HL-60 (cell line): Measurements from ENCODE around the gene COBLL1.

Source experiments
- DNase-seq, 2 experiments: peaks; one replicate each; pipeline ENCODE4 v3.0.0-alpha.2; 2010 to 2020; ENCODE audit warnings: low read depth in 1 of 2, low spot score in 1 of 2
- H3K27ac ChIP-seq: fragments of 250-450 bp; sonication (Bioruptor Pico); replicated peaks from 2 replicates; pipeline ENCODE4 v1.5.1; 2020; ENCODE audit warnings: mild to moderate bottlenecking, moderate library complexity
- H3K27me3 ChIP-seq: fragments of 250-450 bp; sonication (Bioruptor Pico); 2 replicates; pipeline ENCODE4 v1.5.1; 2021; ENCODE audit warnings: mild to moderate bottlenecking, moderate library complexity; ENCODE audit not compliant: insufficient read depth, poor library complexity, severe bottlenecking
- H3K4me3 ChIP-seq: replicated peaks from 2 replicates; pipeline ENCODE4 v1.5.1; 2011; ENCODE audit warnings: mild to moderate bottlenecking, control low read depth, low read length; ENCODE audit not compliant: insufficient read depth
- CTCF ChIP-seq: IDR thresholded peaks from one replicate; pipeline ENCODE4 v1.5.1; 2011; ENCODE audit warnings: low read length, control low read depth, inconsistent platforms; ENCODE audit not compliant: insufficient read depth
- GABPA ChIP-seq: IDR thresholded peaks from 2 replicates; pipeline ENCODE4 v1.6.1; 2012; ENCODE audit warnings: low read depth
- POLR2AphosphoS5 ChIP-seq: IDR thresholded peaks from 2 replicates; pipeline ENCODE4 v1.6.1; 2012; ENCODE audit warnings: low read depth
- REST ChIP-seq: IDR thresholded peaks from 2 replicates; pipeline ENCODE4 v1.6.1; 2012; ENCODE audit warnings: low read depth; ENCODE audit not compliant: insufficient replicate concordance
- SPI1 ChIP-seq: IDR thresholded peaks from 2 replicates; pipeline ENCODE4 v1.6.1; 2012; ENCODE audit warnings: low read depth, mild to moderate bottlenecking, borderline replicate concordance

Gene COBLL1

GRCh38 chr2:164831887-164832286 lies 9.7 kb downstream of the COBLL1 start:
- H3K27me3 ChIP-seq, result peaks cover 3% of the 10 kb centered on the region
- H3K27ac ChIP-seq, result no peak overlapping the region
- TF ChIP-seq SPI1 (no peak), CTCF (no peak), POLR2AphosphoS5 (no peak), GABPA (no peak), REST (no peak)
- no peak overlapping the region for H3K4me3 ChIP-seq
- DNase-seq, result no peak

- no peak for DNase-seq
- Histone ChIP-seq H3K4me3 (no peak overlapping the region), H3K27me3 (no peaks in the 10 kb centered on the region), H3K27ac (no peak overlapping the region)
- TF ChIP-seq REST (no peak), SPI1 (no peak), POLR2AphosphoS5 (no peak)
These were observed 10.4 kb downstream of the COBLL1 start for GRCh38 chr2:164831180-164831579.

GRCh38 chr2:164826293-164827243 lies 15.1 kb downstream of the COBLL1 start:
- DNase-seq, result no peak
- no peak for TF ChIP-seq CTCF
- no peak for TF ChIP-seq SPI1
- no peak for TF ChIP-seq GABPA
- no peak for TF ChIP-seq POLR2AphosphoS5
- no peak for TF ChIP-seq REST
- Histone ChIP-seq H3K27ac (no peak overlapping the region), H3K27me3 (no peaks in the 10 kb centered on the region), H3K4me3 (no peak overlapping the region)
